OCI-LY7 (cell line): ENCODE results near the gene NTM. TPM values are rescaled to one million over a fixed set of nuclear protein-coding genes. Genes with fewer than 3 reads are reported as not detected.

Experiments used
- BruUV-seq: library from RNA; stranded (reverse); fragments of 400-500 nt; replicated peaks from 2 replicates; lab custom pipeline; 2021; lab: Mats Ljungman, UMichigan
- CTCF ChIA-PET: fragments of 300-600 bp; sonication (Branson Sonifier 250); formaldehyde crosslinking; loops from one replicate; lab custom pipeline; 2022; ENCODE audit warnings: antibody characterized with exemption; ENCODE audit not compliant: unreplicated experiment; lab: Charles Lee
- POLR2A ChIA-PET: fragments of 300-600 bp; sonication (Branson Sonifier 250); formaldehyde crosslinking; loops from one replicate; lab custom pipeline; 2022; ENCODE audit warnings: antibody characterized with exemption; lab: Charles Lee
- DNase-seq: peaks from one replicate; pipeline ENCODE4 v3.0.0-alpha.2; 2015; ENCODE audit warnings: low spot score
- H2AFZ ChIP-seq: fragments of 200-600 bp; sonication (generic), shearing (Covaris generic); 2 replicates; pipeline ENCODE4 v1.6.1; 2014; ENCODE audit warnings: mild to moderate bottlenecking, antibody characterized with exemption, low read length, moderate library complexity
- H3K27ac ChIP-seq: fragments of 200-600 bp; sonication (generic); 2 replicates; pipeline ENCODE4 v1.5.1; 2014; ENCODE audit warnings: mixed run types, low read depth, mild to moderate bottlenecking, moderate library complexity, low read length, inconsistent platforms; ENCODE audit not compliant: poor library complexity, severe bottlenecking
- H3K36me3 ChIP-seq: fragments of 200-600 bp; sonication (generic); 2 replicates; pipeline ENCODE4 v1.6.1; 2014; ENCODE audit warnings: mild to moderate bottlenecking, antibody characterized with exemption, low read length, moderate library complexity, mixed read lengths; ENCODE audit not compliant: insufficient read depth
- H3K4me1 ChIP-seq: fragments of 200-600 bp; sonication (generic); 2 replicates; pipeline ENCODE4 v1.5.1; 2014; ENCODE audit warnings: mild to moderate bottlenecking, low read length; ENCODE audit not compliant: insufficient read depth, poor library complexity, severe bottlenecking
- H3K4me2 ChIP-seq: fragments of 200-600 bp; sonication (generic); 2 replicates; pipeline ENCODE4 v1.6.1; 2014; ENCODE audit warnings: mild to moderate bottlenecking, low read length
- H3K4me3 ChIP-seq: fragments of 200-600 bp; sonication (generic); 2 replicates; pipeline ENCODE4 v1.5.1; 2014; ENCODE audit warnings: mild to moderate bottlenecking, low read depth, low read length; ENCODE audit not compliant: poor library complexity, severe bottlenecking
- H3K79me2 ChIP-seq: fragments of 200-600 bp; sonication (generic); 2 replicates; pipeline ENCODE4 v1.6.1; 2016; ENCODE audit warnings: low read depth, mild to moderate bottlenecking, low read length, moderate library complexity, mixed read lengths; ENCODE audit not compliant: insufficient read depth
- H3K9me2 ChIP-seq: fragments of 200-600 bp; sonication (generic); 2 replicates; pipeline ENCODE4 v1.6.1; 2016; ENCODE audit warnings: mild to moderate bottlenecking, low read length, mixed read lengths; ENCODE audit not compliant: insufficient read depth
- H3K9me3 ChIP-seq: fragments of 200-600 bp; sonication (generic); 2 replicates; pipeline ENCODE4 v1.6.1; 2014; ENCODE audit warnings: mild to moderate bottlenecking, mixed run types, low read length, mixed read lengths
- H4K20me1 ChIP-seq: fragments of 200-600 bp; sonication (generic); 2 replicates; pipeline ENCODE4 v1.6.1; 2014; ENCODE audit warnings: mild to moderate bottlenecking, antibody characterized with exemption, low read length, moderate library complexity, mixed read lengths; ENCODE audit not compliant: insufficient read depth
- EZH2phosphoT487 ChIP-seq: fragments of 200-600 bp; sonication (generic); IDR thresholded peaks from 2 replicates; pipeline ENCODE4 v1.6.1; 2018; ENCODE audit warnings: low read depth, borderline replicate concordance, mild to moderate bottlenecking, mixed run types, antibody characterized with exemption, low read length, moderate library complexity, mixed read lengths
- intact Hi-C: fragments of 100-400 bp; cut with micrococcal nuclease; formaldehyde crosslinking; loops from one replicate; pipeline ENCODE4 v1.10.0; 2022; ENCODE audit not compliant: unreplicated experiment
- total RNA-seq, 2 experiments: library from RNA; depleted of rRNA in 1 of 2; stranded (reverse); fragments of >200 nt in 1 of 2; shearing (Covaris generic) in 1 of 2; gene quantifications; 2 replicates each; pipeline ENCODE4 v1.2.3, GENCODE V29; 2014 to 2022
- TF ChIP-seq, protein P1 (sequence below): fragments of 200-600 bp; sonication (generic); conservative IDR thresholded peaks from 2 replicates; pipeline ENCODE4 v1.5.1; 2014; ENCODE audit warnings: mild to moderate bottlenecking, antibody characterized with exemption, low read length, moderate library complexity, mixed read lengths

Gene NTM
- total RNA-seq, 2 experiments from 2014 or later = not detected

DNA sequence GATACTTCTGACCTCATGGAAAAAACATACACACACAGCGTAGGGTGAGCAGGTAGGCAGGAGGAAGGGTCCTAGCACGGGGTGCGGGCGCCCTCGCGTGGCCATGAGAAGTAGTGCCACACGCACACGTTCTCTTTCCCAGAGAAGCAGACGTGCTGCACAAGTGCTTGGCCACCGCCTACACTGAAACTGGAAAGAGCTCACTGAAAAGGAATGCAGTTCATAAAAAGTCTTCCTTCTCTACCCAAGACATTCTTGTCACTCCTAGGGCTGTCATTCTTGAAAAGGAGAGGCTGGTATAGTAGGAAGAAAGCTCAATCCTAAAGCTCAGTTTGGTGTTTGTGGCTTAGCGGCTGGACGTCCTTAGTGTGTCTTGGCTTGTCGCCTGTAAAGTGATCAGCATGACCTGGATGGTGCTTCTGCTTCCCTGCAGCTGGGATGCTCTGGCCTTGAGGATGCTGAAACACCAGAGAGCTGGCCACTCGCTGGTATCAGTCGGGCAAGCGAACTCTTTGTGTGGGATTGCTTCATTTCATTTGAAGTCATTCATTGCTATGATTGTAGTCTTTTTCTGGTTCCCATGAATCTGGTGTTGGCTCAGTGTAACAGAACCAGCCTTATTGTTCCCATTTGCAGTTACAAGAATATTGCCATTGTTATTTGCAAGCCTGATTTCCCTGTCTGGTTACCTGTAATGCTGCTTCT lies 303.8 kb downstream of the NTM start:
- Histone ChIP-seq H3K9me2 (no peaks in the 10 kb centered on the region), H4K20me1 (no peaks in the 10 kb centered on the region), H3K36me3 (no peaks in the 10 kb centered on the region), H3K79me2 (no peaks in the 10 kb centered on the region), H3K4me1 (no peaks in the 10 kb centered on the region), H2AFZ (no peak overlapping the region), H3K4me2 (no peak overlapping the region), H3K27ac (no peak overlapping the region), H3K9me3 (no peaks in the 10 kb centered on the region), H3K4me3 (no peak overlapping the region)
- no peak for TF ChIP-seq EZH2phosphoT487
- TF ChIP-seq, protein P1, sequence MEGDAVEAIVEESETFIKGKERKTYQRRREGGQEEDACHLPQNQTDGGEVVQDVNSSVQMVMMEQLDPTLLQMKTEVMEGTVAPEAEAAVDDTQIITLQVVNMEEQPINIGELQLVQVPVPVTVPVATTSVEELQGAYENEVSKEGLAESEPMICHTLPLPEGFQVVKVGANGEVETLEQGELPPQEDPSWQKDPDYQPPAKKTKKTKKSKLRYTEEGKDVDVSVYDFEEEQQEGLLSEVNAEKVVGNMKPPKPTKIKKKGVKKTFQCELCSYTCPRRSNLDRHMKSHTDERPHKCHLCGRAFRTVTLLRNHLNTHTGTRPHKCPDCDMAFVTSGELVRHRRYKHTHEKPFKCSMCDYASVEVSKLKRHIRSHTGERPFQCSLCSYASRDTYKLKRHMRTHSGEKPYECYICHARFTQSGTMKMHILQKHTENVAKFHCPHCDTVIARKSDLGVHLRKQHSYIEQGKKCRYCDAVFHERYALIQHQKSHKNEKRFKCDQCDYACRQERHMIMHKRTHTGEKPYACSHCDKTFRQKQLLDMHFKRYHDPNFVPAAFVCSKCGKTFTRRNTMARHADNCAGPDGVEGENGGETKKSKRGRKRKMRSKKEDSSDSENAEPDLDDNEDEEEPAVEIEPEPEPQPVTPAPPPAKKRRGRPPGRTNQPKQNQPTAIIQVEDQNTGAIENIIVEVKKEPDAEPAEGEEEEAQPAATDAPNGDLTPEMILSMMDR = peak; percentile 89
- ChIA-PET CTCF (interaction anchor here (0.6 to 1.0 kb wide), 4 partner anchors 121 to 610 kb away, joined by 3 read pairs; no protein-coding TSS in a partner anchor), POLR2A (interaction anchor here (1.3 kb wide), 1 partner anchor 609 kb away, joined by 4 read pairs; no protein-coding TSS in a partner anchor)
- intact Hi-C loops = loop anchor here (1.0 to 5.0 kb wide), 5 partner anchors 94 to 752 kb away; no protein-coding TSS in a partner anchor
- BruUV-seq = no TSS peak
- peak; percentile 44 for DNase-seq

DNA sequence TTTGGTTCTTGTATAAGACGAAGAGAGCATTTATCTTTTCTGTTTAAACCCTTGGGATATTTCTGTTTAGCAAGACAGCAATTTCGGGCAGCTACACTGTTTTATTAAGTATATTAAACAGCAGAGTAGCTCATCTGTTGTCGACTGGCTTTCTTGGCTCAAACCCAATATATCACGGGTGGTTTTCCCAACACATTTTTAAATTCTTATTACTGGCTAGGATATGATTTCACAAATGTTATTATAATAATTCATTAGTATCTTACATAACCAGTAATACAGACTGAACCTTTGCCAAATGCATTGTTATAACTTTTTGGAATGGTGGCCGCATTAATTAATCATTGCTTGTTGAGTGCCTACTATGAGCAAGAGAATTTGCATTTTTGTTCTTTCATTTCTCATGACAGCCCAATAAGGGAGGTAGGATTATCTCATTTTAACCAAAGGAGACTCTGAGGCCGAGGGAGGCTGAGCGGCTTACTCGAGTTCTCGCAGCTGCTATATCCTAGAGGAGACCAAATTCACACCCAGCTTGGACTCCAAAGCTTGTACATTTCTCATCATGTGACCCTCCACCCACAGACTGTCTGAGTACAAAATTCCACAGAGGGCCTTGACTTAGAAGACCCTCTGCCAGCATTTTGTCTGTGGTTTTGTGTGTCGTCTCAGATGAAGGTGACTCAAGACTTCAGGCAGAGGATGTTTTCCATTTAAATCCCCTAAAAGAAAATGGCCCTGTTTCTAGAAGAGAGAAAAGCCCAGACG lies 304.9 kb downstream of the NTM start:
- Histone ChIP-seq H3K9me2 (no peaks in the 10 kb centered on the region), H3K4me1 (no peaks in the 10 kb centered on the region), H3K27ac (no peak overlapping the region), H3K79me2 (no peaks in the 10 kb centered on the region), H4K20me1 (no peaks in the 10 kb centered on the region), H3K4me2 (no peak overlapping the region), H3K36me3 (no peaks in the 10 kb centered on the region), H2AFZ (no peak overlapping the region), H3K9me3 (no peaks in the 10 kb centered on the region), H3K4me3 (no peak overlapping the region)
- CTCF ChIA-PET = no interaction called here
- POLR2A ChIA-PET = interaction anchor here (0.6 to 1.3 kb wide), 2 partner anchors 137 to 611 kb away, joined by 3 to 4 read pairs; no protein-coding TSS in a partner anchor
- intact Hi-C loops = no loop called here
- DNase-seq = no peak
- TF ChIP-seq EZH2phosphoT487 = no peak
- TF ChIP-seq, protein P1 = no peak
- no TSS peak for BruUV-seq
